Gastrocnemius medialis (tissue), 4 donors: Measurements from ENCODE around the gene CAMK2D.

Experiments used
- CTCF ChIP-seq, 5 experiments: fragments of 450-650 bp in 3 of 5; fragments of 200-600 bp in 2 of 5; sonication (generic) in 2 of 5; IDR thresholded peaks in 4 of 5; conservative IDR thresholded peaks in 1 of 5; 1 replicate in 4 of 5; 2 replicates in 1 of 5; pipeline ENCODE4 v1.5.1; 2016 to 2019; ENCODE audit warnings: antibody characterized with exemption in 5 of 5, mild to moderate bottlenecking in 3 of 5, moderate library complexity in 3 of 5
- POLR2A ChIP-seq, 2 donors: fragments of 450-650 bp; IDR thresholded peaks; one replicate each; pipeline ENCODE4 v1.6.1; 2017; ENCODE audit warnings: antibody characterized with exemption in 2 of 2, mild to moderate bottlenecking in 2 of 2, moderate library complexity in 2 of 2

- TF ChIP-seq CTCF (IDR thresholded peaks at IDR 0.05 in 4 of 5, conservative IDR thresholded peaks at IDR 0.05 in 1 of 5) (no peak), POLR2A (IDR thresholded peaks at IDR 0.05) (no peak)
Observed at GRCh38 chr4:113457121-113457520, 304.4 kb downstream of the CAMK2D start.
